IMR-90 (cell line): ENCODE data around the gene SVOPL. TPM values are rescaled to one million over a fixed set of nuclear protein-coding genes. Genes with fewer than 3 reads are reported as not detected.

ENCODE experiments used
- ATAC-seq: fragments of 200-7000 bp; cut with Tn5 transposase; 2 replicates; pipeline ENCODE4 v1.9.1; 2020; ENCODE audit warnings: low read depth, mild to moderate bottlenecking, moderate library complexity
- BruUV-seq: library from RNA; stranded (reverse); fragments of 400-500 nt; replicated peaks from 2 replicates; lab custom pipeline; 2021; lab: Mats Ljungman, UMichigan
- CTCF ChIA-PET: fragments of 300-600 bp; formaldehyde crosslinking; extraction: SDS; loops from one replicate; lab custom pipeline; 2021; ENCODE audit warnings: antibody characterized with exemption; lab: Yijun Ruan, JAX
- POLR2A ChIA-PET: fragments of 300-600 bp; sonication (Branson Sonifier 250); formaldehyde crosslinking; loops from one replicate; lab custom pipeline; 2022; ENCODE audit warnings: antibody characterized with exemption; ENCODE audit not compliant: unreplicated experiment; lab: Charles Lee
- DNase-seq: peaks from one replicate; pipeline ENCODE4 v3.0.0; 2013
- H2AFZ ChIP-seq: replicated peaks from 2 replicates; pipeline ENCODE3; 2013; ENCODE audit warnings: low read length, mild to moderate bottlenecking; ENCODE audit not compliant: poor library complexity
- H2AK5ac ChIP-seq: 2 replicates; pipeline ENCODE4 v1.6.1; 2013; ENCODE audit warnings: low read depth, low read length, inconsistent platforms
- H2AK9ac ChIP-seq: replicated peaks from 2 replicates; pipeline ENCODE3; 2013; ENCODE audit warnings: mild to moderate bottlenecking, low read depth, low read length, moderate library complexity; ENCODE audit not compliant: poor library complexity
- H2BK120ac ChIP-seq: 2 replicates; pipeline ENCODE4 v1.6.1; 2013; ENCODE audit warnings: low read depth, low read length, inconsistent platforms
- H2BK15ac ChIP-seq: 3 replicates; pipeline ENCODE4 v1.6.1; 2013; ENCODE audit warnings: low read depth, low read length, inconsistent platforms
- H2BK20ac ChIP-seq: 2 replicates; pipeline ENCODE4 v1.6.1; 2013; ENCODE audit warnings: low read depth, mild to moderate bottlenecking, inconsistent platforms, low read length, moderate library complexity
- H2BK5ac ChIP-seq: 2 replicates; pipeline ENCODE4 v1.6.1; 2013; ENCODE audit warnings: mild to moderate bottlenecking, low read depth, low read length, inconsistent platforms; ENCODE audit not compliant: poor library complexity, severe bottlenecking
- H3K14ac ChIP-seq: replicated peaks from 2 replicates; pipeline ENCODE4 v1.6.1; 2013; ENCODE audit warnings: low read depth, low read length, inconsistent platforms
- H3K18ac ChIP-seq: 2 replicates; pipeline ENCODE4 v1.6.1; 2013; ENCODE audit warnings: low read depth, low read length, control low read depth
- H3K23ac ChIP-seq: 2 replicates; pipeline ENCODE4 v1.6.1; 2013; ENCODE audit warnings: low read depth, low read length, inconsistent platforms
- H3K27ac ChIP-seq: 2 replicates; pipeline ENCODE4 v1.5.1; 2013; ENCODE audit warnings: mild to moderate bottlenecking, control low read depth, low read length; ENCODE audit not compliant: insufficient read depth
- H3K27me3 ChIP-seq: 2 replicates; pipeline ENCODE4 v1.6.1; 2013; ENCODE audit warnings: low read length; ENCODE audit not compliant: control insufficient read depth, insufficient read depth
- H3K36me3 ChIP-seq: 2 replicates; pipeline ENCODE4 v1.6.1; 2013; ENCODE audit warnings: low read length, mixed read lengths; ENCODE audit not compliant: control insufficient read depth, insufficient read depth
- H3K4ac ChIP-seq: 2 replicates; pipeline ENCODE4 v1.6.1; 2013; ENCODE audit warnings: low read depth, low read length, inconsistent platforms
- H3K4me1 ChIP-seq: 2 replicates; pipeline ENCODE4 v1.6.1; 2013; ENCODE audit warnings: low read length, mixed read lengths; ENCODE audit not compliant: control insufficient read depth, insufficient read depth
- H3K4me2 ChIP-seq: 2 replicates; pipeline ENCODE4 v1.6.1; 2013; ENCODE audit warnings: low read depth, mild to moderate bottlenecking, control low read depth, low read length, moderate library complexity
- H3K4me3 ChIP-seq: 2 replicates; pipeline ENCODE4 v1.5.1; 2013; ENCODE audit warnings: low read depth, mild to moderate bottlenecking, control low read depth, low read length, moderate library complexity; ENCODE audit not compliant: insufficient read depth
- H3K56ac ChIP-seq: 2 replicates; pipeline ENCODE4 v1.6.1; 2013; ENCODE audit warnings: low read length, inconsistent platforms; ENCODE audit not compliant: insufficient read depth; ENCODE audit errors: extremely low read depth
- H3K79me1 ChIP-seq, 2 experiments: 2 replicates each; pipeline ENCODE4 v1.6.1; 2013; ENCODE audit warnings: low read length in 2 of 2, inconsistent platforms in 1 of 2, low read depth in 1 of 2
- H3K9ac ChIP-seq: 2 replicates; pipeline ENCODE4 v1.6.1; 2013; ENCODE audit warnings: low read depth, low read length, control low read depth
- H3K9me1 ChIP-seq: 2 replicates; pipeline ENCODE4 v1.6.1; 2013; ENCODE audit warnings: low read length, inconsistent platforms; ENCODE audit not compliant: insufficient read depth
- H3K9me3 ChIP-seq: 2 replicates; pipeline ENCODE4 v1.6.1; 2013; ENCODE audit warnings: low read length; ENCODE audit not compliant: control insufficient read depth, insufficient read depth
- H4K20me1 ChIP-seq: 2 replicates; pipeline ENCODE4 v1.6.1; 2013; ENCODE audit warnings: low read length, inconsistent platforms; ENCODE audit not compliant: insufficient read depth
- H4K5ac ChIP-seq: 2 replicates; pipeline ENCODE4 v1.6.1; 2013; ENCODE audit warnings: mild to moderate bottlenecking, low read depth, low read length, control low read depth
- H4K8ac ChIP-seq, 2 experiments: 2 replicates each; pipeline ENCODE4 v1.6.1; 2013; ENCODE audit warnings: low read depth in 2 of 2, low read length in 2 of 2, control low read depth in 1 of 2, inconsistent platforms in 1 of 2
- H4K91ac ChIP-seq: 2 replicates; pipeline ENCODE4 v1.6.1; 2013; ENCODE audit warnings: low read depth, low read length, inconsistent platforms; ENCODE audit not compliant: insufficient read depth
- BHLHE40 ChIP-seq: fragments of 150-350 bp; IDR thresholded peaks from 2 replicates; pipeline ENCODE4 v1.6.1; 2016; ENCODE audit warnings: mild to moderate bottlenecking, low read depth, low read length
- CEBPB ChIP-seq: IDR thresholded peaks from 2 replicates; pipeline ENCODE4 v1.6.1; 2012; ENCODE audit warnings: low read depth, low read length, improper control_type of control experiment
- CHD1 ChIP-seq: IDR thresholded peaks from 2 replicates; pipeline ENCODE4 v1.6.1; 2012; ENCODE audit warnings: low read depth, low read length, improper control_type of control experiment
- FOS ChIP-seq: fragments of 150-350 bp; IDR thresholded peaks from 2 replicates; pipeline ENCODE4 v1.6.1; 2016; ENCODE audit warnings: low read depth, low read length
- MAFK ChIP-seq: IDR thresholded peaks from 2 replicates; pipeline ENCODE4 v1.6.1; 2012; ENCODE audit warnings: low read depth, low read length, improper control_type of control experiment
- MAZ ChIP-seq: IDR thresholded peaks from 2 replicates; pipeline ENCODE4 v1.6.1; 2012; ENCODE audit warnings: low read depth, mild to moderate bottlenecking, low read length, improper control_type of control experiment, moderate library complexity, borderline replicate concordance
- MXI1 ChIP-seq: IDR thresholded peaks from 2 replicates; pipeline ENCODE4 v1.6.1; 2012; ENCODE audit warnings: low read depth, mild to moderate bottlenecking, low read length, moderate library complexity, borderline replicate concordance
- NFE2L2 ChIP-seq: fragments of 150-350 bp; IDR thresholded peaks from 2 replicates; pipeline ENCODE4 v1.6.1; 2016; ENCODE audit warnings: low read depth, mild to moderate bottlenecking, low read length
- POLR2A ChIP-seq: IDR thresholded peaks from 2 replicates; pipeline ENCODE4 v1.6.1; 2012; ENCODE audit warnings: mild to moderate bottlenecking, low read depth, low read length
- RAD21 ChIP-seq: IDR thresholded peaks from 2 replicates; pipeline ENCODE4 v1.6.1; 2012; ENCODE audit warnings: low read length, improper control_type of control experiment
- RCOR1 ChIP-seq: IDR thresholded peaks from 2 replicates; pipeline ENCODE4 v1.6.1; 2012; ENCODE audit warnings: mild to moderate bottlenecking, low read length, improper control_type of control experiment; ENCODE audit not compliant: insufficient replicate concordance
- RFX5 ChIP-seq: IDR thresholded peaks from 2 replicates; pipeline ENCODE4 v1.8.0; 2012; ENCODE audit warnings: low read depth, mild to moderate bottlenecking, low read length, moderate library complexity
- SMC3 ChIP-seq: fragments of 150-350 bp; IDR thresholded peaks from 2 replicates; pipeline ENCODE4 v1.6.1; 2016; ENCODE audit warnings: low read depth, mild to moderate bottlenecking, antibody characterized with exemption, low read length, moderate library complexity
- WGBS, 2 experiments: methylation state at CpG; one replicate each; pipeline versions ENCODE4 v1.1.5 to v1.1.7; 2013; ENCODE audit warnings: missing lambda C conversion rate in 2 of 2; ENCODE audit not compliant: insufficient read length in 1 of 2; ENCODE audit errors: extremely low coverage in 2 of 2; 5-methylcytosine and 5-hydroxymethylcytosine counted together
- dilution Hi-C: fragments of 300-500 bp; cut with HindIII; formaldehyde crosslinking; loops from one replicate; pipeline ENCODE4 v1.14.3; 2018; ENCODE audit warnings: low sequenced_read_pairs; ENCODE audit not compliant: unreplicated experiment
- in situ Hi-C: fragments of 300-500 bp; cut with MboI; formaldehyde crosslinking; loops from 3 replicates; pipeline ENCODE4 v1.14.3; 2019; ENCODE audit warnings: low sequenced_read_pairs, inconsistent platforms, mixed read lengths
- intact Hi-C: fragments of 100-400 bp; cut with micrococcal nuclease; formaldehyde crosslinking; loops from 2 replicates; pipeline ENCODE4 v1.10.0; 2022
- polyA plus RNA-seq, 3 experiments: library from polyadenylated mRNA; depleted of rRNA; stranded (reverse); fragments of >200 nt; gene quantifications; 2 replicates each; pipeline ENCODE4 v1.2.3, GENCODE V29; 2012; ENCODE audit warnings: low replicate concordance in 1 of 3
- total RNA-seq: library from RNA; depleted of rRNA; stranded (reverse); fragments of >200 nt; gene quantifications from 2 replicates; pipeline ENCODE4 v1.2.3, GENCODE V29; 2012
- TF ChIP-seq, protein P1 (sequence below): fragments of 150-350 bp; IDR thresholded peaks from 2 replicates; pipeline ENCODE4 v1.6.1; 2016; ENCODE audit warnings: low read depth, mild to moderate bottlenecking, low read length, moderate library complexity, borderline replicate concordance
- TF ChIP-seq, protein P2 (sequence below): fragments of 150-350 bp; IDR thresholded peaks from 2 replicates; pipeline ENCODE4 v1.6.1; 2017; ENCODE audit warnings: mild to moderate bottlenecking, antibody characterized with exemption, low read length, low read depth
- TF ChIP-seq, protein P3 (sequence below): conservative IDR thresholded peaks from 2 replicates; pipeline ENCODE4 v1.5.1; 2012; ENCODE audit warnings: mild to moderate bottlenecking, low read depth, low read length, improper control_type of control experiment

Gene SVOPL
- total and polyA plus RNA-seq, 2 of the 4 experiments (the other 2 are of a cell fraction): not detected

DNA sequence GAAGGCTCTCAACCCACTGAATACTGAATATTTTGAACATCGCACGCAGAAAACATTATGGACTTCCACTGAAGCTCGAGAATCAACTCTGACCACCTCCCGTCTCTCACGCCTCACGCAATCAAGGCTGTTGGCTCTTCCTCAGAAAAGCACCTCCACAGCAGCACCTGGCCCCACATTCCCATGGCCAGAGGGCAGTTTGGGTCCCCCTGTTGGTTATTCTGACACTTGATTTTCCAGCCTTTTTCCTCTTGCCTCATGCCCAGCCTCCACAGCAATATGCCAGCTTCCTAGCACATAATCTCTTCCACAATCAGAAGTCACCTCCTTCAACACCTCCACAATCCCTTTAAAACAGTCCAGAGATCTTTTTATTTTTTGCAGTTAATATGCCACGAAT lies 55.9 kb downstream of the SVOPL start:
- H3K4me2 ChIP-seq: no peak overlapping the region
- WGBS, 2 experiments: 78% methylated on average over 6 of the region's 7 CpGs; no CpG with 5 or more reads in 1 of the 2 experiments
- CTCF ChIA-PET: interaction anchor here (0.6 kb wide), 1 partner anchor 77 kb away, joined by 5 read pairs; no protein-coding TSS in a partner anchor
- H3K23ac ChIP-seq: no peak overlapping the region
- H2BK120ac ChIP-seq: no peak overlapping the region
- TF ChIP-seq BHLHE40 (no peak), CHD1 (no peak), MAZ (no peak), MXI1 (no peak), NFE2L2 (no peak), FOS (no peak), RAD21 (no peak), POLR2A (no peak), RFX5 (no peak), CEBPB (no peak), RCOR1 (no peak), SMC3 (no peak), MAFK (no peak)
- TF ChIP-seq, protein P1, sequence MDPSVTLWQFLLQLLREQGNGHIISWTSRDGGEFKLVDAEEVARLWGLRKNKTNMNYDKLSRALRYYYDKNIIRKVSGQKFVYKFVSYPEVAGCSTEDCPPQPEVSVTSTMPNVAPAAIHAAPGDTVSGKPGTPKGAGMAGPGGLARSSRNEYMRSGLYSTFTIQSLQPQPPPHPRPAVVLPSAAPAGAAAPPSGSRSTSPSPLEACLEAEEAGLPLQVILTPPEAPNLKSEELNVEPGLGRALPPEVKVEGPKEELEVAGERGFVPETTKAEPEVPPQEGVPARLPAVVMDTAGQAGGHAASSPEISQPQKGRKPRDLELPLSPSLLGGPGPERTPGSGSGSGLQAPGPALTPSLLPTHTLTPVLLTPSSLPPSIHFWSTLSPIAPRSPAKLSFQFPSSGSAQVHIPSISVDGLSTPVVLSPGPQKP: no peak
- TF ChIP-seq, protein P2, sequence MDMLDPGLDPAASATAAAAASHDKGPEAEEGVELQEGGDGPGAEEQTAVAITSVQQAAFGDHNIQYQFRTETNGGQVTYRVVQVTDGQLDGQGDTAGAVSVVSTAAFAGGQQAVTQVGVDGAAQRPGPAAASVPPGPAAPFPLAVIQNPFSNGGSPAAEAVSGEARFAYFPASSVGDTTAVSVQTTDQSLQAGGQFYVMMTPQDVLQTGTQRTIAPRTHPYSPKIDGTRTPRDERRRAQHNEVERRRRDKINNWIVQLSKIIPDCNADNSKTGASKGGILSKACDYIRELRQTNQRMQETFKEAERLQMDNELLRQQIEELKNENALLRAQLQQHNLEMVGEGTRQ: no peak
- TF ChIP-seq, protein P3, sequence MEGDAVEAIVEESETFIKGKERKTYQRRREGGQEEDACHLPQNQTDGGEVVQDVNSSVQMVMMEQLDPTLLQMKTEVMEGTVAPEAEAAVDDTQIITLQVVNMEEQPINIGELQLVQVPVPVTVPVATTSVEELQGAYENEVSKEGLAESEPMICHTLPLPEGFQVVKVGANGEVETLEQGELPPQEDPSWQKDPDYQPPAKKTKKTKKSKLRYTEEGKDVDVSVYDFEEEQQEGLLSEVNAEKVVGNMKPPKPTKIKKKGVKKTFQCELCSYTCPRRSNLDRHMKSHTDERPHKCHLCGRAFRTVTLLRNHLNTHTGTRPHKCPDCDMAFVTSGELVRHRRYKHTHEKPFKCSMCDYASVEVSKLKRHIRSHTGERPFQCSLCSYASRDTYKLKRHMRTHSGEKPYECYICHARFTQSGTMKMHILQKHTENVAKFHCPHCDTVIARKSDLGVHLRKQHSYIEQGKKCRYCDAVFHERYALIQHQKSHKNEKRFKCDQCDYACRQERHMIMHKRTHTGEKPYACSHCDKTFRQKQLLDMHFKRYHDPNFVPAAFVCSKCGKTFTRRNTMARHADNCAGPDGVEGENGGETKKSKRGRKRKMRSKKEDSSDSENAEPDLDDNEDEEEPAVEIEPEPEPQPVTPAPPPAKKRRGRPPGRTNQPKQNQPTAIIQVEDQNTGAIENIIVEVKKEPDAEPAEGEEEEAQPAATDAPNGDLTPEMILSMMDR: no peak
- H4K20me1 ChIP-seq: no peaks in the 10 kb centered on the region
- H3K9ac ChIP-seq: no peak overlapping the region
- no peak overlapping the region for H4K8ac ChIP-seq
- dilution Hi-C loops (no loop called here), intact Hi-C loops (no loop called here), in situ Hi-C loops (no loop called here)
- H3K4me1 ChIP-seq: no peaks in the 10 kb centered on the region
- H3K9me1 ChIP-seq: no peaks in the 10 kb centered on the region
- no peak overlapping the region for H3K56ac ChIP-seq
- H3K36me3 ChIP-seq: no peaks in the 10 kb centered on the region
- ATAC-seq: no peak
- no peak overlapping the region for H3K18ac ChIP-seq
- DNase-seq: no peak
- H2AK5ac ChIP-seq: no peak overlapping the region
- H2BK20ac ChIP-seq: no peak overlapping the region
- no peak overlapping the region for H2AFZ ChIP-seq
- no peak overlapping the region for H3K14ac ChIP-seq
- no peak overlapping the region for H2BK5ac ChIP-seq
- POLR2A ChIA-PET: no interaction called here
- H3K27me3 ChIP-seq: no peaks in the 10 kb centered on the region
- no peak overlapping the region for H4K5ac ChIP-seq
- no peak overlapping the region for H3K4me3 ChIP-seq
- no peaks in the 10 kb centered on the region for H3K79me1 ChIP-seq
- H3K9me3 ChIP-seq: peaks cover 4% of the 10 kb centered on the region; the same call in 1 of the 2 replicates
- BruUV-seq: no TSS peak
- no peak overlapping the region for H4K91ac ChIP-seq
- no peak overlapping the region for H2AK9ac ChIP-seq
- H3K4ac ChIP-seq: no peak overlapping the region
- H2BK15ac ChIP-seq: no peak overlapping the region
- H3K27ac ChIP-seq: no peak overlapping the region
